Gastrocnemius medialis (tissue), 4 donors: Measurements from ENCODE around the gene MEIOB. TPM values are rescaled to one million over a fixed set of nuclear protein-coding genes. Genes with fewer than 3 reads are reported as not detected.
A peak's percentile ranks its signal among the peaks of the same experiment; 100 is the strongest.

Experiments used
- ATAC-seq, 2 donors: fragments of 150-250 bp; one replicate each; pipeline ENCODE4 v1.9.1; 2016
- DNase-seq, 2 donors: peaks; one replicate each; pipeline ENCODE4 v3.0.0-alpha.2; 2019
- H3K27ac ChIP-seq, 4 donors: fragments of 200-600 bp; sonication (generic); 1 replicate in 1 of 4; 2 replicates in 3 of 4; pipeline ENCODE4 v1.5.1; 2016 to 2018; ENCODE audit warnings: mild to moderate bottlenecking in 2 of 4, moderate library complexity in 1 of 4
- H3K27me3 ChIP-seq, 3 donors: fragments of 200-600 bp; sonication (generic) in 2 of 3; 1 replicate in 1 of 3; 2 replicates in 2 of 3; pipeline versions ENCODE4 v1.5.1 to v1.6.0; 2016 to 2019; ENCODE audit warnings: mild to moderate bottlenecking in 1 of 3, moderate library complexity in 1 of 3
- H3K36me3 ChIP-seq, 2 donors: fragments of 200-600 bp; sonication (generic) in 1 of 2; one replicate each; pipeline ENCODE4 v1.5.1; 2017 to 2018
- H3K4me1 ChIP-seq, 2 donors: fragments of 200-600 bp; sonication (generic) in 1 of 2; one replicate each; pipeline ENCODE4 v1.5.1; 2016 to 2017; ENCODE audit warnings: mild to moderate bottlenecking in 2 of 2
- H3K4me3 ChIP-seq, 4 donors: fragments of 200-600 bp; sonication (generic) in 3 of 4; 1 replicate in 1 of 4; 2 replicates in 3 of 4; pipeline ENCODE4 v1.5.1; 2016 to 2019; ENCODE audit warnings: mild to moderate bottlenecking in 2 of 4
- H3K9me3 ChIP-seq, 3 donors: fragments of 200-600 bp; sonication (generic) in 2 of 3; 1 replicate in 1 of 3; 2 replicates in 2 of 3; pipeline ENCODE4 v1.5.1; 2016 to 2019
- POLR2A ChIP-seq, 2 donors: fragments of 450-650 bp; IDR thresholded peaks; one replicate each; pipeline ENCODE4 v1.6.1; 2017; ENCODE audit warnings: antibody characterized with exemption in 2 of 2, mild to moderate bottlenecking in 2 of 2, moderate library complexity in 2 of 2
- in situ Hi-C, 4 donors: fragments of 200-750 bp; cut with MboI; loops; one replicate each; pipeline versions ENCODE4 v1.15.0 to v1.8.0; 2017; ENCODE audit warnings: low sequenced_read_pairs in 4 of 4
- intact Hi-C: fragments of 100-400 bp; cut with DNase I; formaldehyde crosslinking; loops from one replicate; pipeline ENCODE4 v1.15.1; 2023; ENCODE audit warnings: low total_unique reads
- total RNA-seq, 4 donors: library from RNA; depleted of rRNA; stranded (reverse); fragments of >200 nt; gene quantifications; one replicate each; pipeline versions ENCODE4 v1.1.0 to v1.2.3, GENCODE V29; 2016
- TF ChIP-seq, protein P1 (sequence below), 5 experiments: fragments of 450-650 bp in 3 of 5; fragments of 200-600 bp in 2 of 5; sonication (generic) in 2 of 5; IDR thresholded peaks in 4 of 5; conservative IDR thresholded peaks in 1 of 5; 1 replicate in 4 of 5; 2 replicates in 1 of 5; pipeline ENCODE4 v1.5.1; 2016 to 2019; ENCODE audit warnings: antibody characterized with exemption in 5 of 5, mild to moderate bottlenecking in 3 of 5, moderate library complexity in 3 of 5

The MEIOB gene
- total RNA-seq, 4 donors from 2014 or later = not detected

GRCh38 chr16:1791256-1791942 lies 80.6 kb downstream of the MEIOB start:
- DNase-seq (peak in 1 of 2 donors; percentile 10), ATAC-seq (no peak)
- no peak overlapping the region for H3K4me3 ChIP-seq
- peaks cover 0 to 34% of the 10 kb centered on the region in 2 donors for H3K36me3 ChIP-seq
- TF ChIP-seq POLR2A (IDR thresholded peaks at IDR 0.05) = no peak
- TF ChIP-seq, protein P1, sequence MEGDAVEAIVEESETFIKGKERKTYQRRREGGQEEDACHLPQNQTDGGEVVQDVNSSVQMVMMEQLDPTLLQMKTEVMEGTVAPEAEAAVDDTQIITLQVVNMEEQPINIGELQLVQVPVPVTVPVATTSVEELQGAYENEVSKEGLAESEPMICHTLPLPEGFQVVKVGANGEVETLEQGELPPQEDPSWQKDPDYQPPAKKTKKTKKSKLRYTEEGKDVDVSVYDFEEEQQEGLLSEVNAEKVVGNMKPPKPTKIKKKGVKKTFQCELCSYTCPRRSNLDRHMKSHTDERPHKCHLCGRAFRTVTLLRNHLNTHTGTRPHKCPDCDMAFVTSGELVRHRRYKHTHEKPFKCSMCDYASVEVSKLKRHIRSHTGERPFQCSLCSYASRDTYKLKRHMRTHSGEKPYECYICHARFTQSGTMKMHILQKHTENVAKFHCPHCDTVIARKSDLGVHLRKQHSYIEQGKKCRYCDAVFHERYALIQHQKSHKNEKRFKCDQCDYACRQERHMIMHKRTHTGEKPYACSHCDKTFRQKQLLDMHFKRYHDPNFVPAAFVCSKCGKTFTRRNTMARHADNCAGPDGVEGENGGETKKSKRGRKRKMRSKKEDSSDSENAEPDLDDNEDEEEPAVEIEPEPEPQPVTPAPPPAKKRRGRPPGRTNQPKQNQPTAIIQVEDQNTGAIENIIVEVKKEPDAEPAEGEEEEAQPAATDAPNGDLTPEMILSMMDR (IDR thresholded peaks at IDR 0.05 in 4 of 5, conservative IDR thresholded peaks at IDR 0.05 in 1 of 5) = no peak
- intact Hi-C loops = no loop called here
- H3K27ac ChIP-seq = no peak overlapping the region
- in situ Hi-C loops = no loop called here
- no peaks in the 10 kb centered on the region for H3K27me3 ChIP-seq
- no peaks in the 10 kb centered on the region for H3K9me3 ChIP-seq
- H3K4me1 ChIP-seq = no peaks in the 10 kb centered on the region

DNA sequence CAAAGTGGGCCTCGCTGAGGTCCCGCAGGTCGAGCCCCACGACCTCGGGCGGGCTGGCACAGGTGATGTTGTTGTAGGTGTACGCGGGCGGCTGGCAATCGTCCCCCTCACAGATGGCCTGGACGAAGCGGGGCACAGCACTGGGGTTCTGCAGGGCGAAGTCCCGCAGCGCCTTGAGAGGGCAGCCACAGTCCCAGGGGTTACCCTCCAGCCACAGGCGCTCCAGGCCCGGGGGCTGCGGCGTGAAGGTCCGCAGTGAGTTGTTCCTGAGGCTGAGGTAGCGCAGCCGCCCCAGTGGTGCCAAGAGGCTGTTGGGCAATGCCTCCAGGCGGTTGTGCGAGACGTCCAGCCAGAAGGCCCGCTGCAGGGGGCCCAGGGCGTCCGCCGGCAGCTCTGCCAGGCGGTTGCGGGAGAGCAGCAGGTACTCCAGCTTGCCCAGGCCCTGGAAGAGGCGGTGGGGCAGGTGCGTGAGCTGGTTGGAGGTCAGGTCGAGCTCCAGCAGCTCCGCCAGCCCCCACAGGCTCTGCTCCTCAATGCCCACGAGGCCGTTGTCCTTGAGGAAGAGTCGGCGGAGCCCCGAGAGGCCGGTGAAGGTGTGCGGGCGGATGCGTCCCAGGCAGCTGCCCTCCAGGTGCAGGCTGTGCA lies 81.2 kb downstream of the MEIOB start:
- peak in 1 of 2 donors; percentile 13 for DNase-seq
- H3K9me3 ChIP-seq = no peaks in the 10 kb centered on the region
- H3K4me3 ChIP-seq = no peak overlapping the region
- intact Hi-C loops (no loop called here), in situ Hi-C loops (no loop called here)
- no peaks in the 10 kb centered on the region for H3K4me1 ChIP-seq
- H3K27ac ChIP-seq = no peak overlapping the region
- no peaks in the 10 kb centered on the region for H3K27me3 ChIP-seq
- no peak for ATAC-seq
- H3K36me3 ChIP-seq = peaks cover 0 to 40% of the 10 kb centered on the region in 2 donors
- TF ChIP-seq, protein P1 (IDR thresholded peaks at IDR 0.05 in 4 of 5, conservative IDR thresholded peaks at IDR 0.05 in 1 of 5) = no peak
- no peak for TF ChIP-seq POLR2A (IDR thresholded peaks at IDR 0.05)

DNA sequence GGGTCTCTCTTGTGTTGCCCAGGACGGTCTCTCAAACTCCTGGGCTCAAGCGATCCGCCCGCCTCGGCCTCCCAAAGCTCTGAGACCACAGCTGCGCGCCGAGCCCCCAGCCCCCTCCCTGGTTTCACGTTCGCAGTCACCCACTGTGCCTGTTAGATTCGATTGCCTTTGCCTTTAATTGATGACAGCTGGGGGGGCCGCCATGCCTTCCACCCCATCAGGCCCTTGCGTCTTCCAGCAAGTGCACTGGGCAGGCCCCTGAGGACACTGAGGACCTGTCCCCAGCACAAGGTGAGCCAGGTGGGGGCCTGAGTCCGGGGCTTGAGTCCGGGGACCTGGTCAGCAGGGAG lies 81.7 kb downstream of the MEIOB start:
- peaks cover 0 to 41% of the 10 kb centered on the region in 2 donors for H3K36me3 ChIP-seq
- DNase-seq (no peak), ATAC-seq (no peak)
- H3K27ac ChIP-seq = no peak overlapping the region
- TF ChIP-seq POLR2A (IDR thresholded peaks at IDR 0.05) = no peak
- TF ChIP-seq, protein P1 (IDR thresholded peaks at IDR 0.05 in 4 of 5, conservative IDR thresholded peaks at IDR 0.05 in 1 of 5) = no peak
- peaks cover 0 to 3% of the 10 kb centered on the region in 2 donors for H3K4me1 ChIP-seq
- H3K4me3 ChIP-seq = no peak overlapping the region
- in situ Hi-C loops = no loop called here
- intact Hi-C loops = no loop called here
- no peaks in the 10 kb centered on the region for H3K27me3 ChIP-seq
- no peaks in the 10 kb centered on the region for H3K9me3 ChIP-seq

DNA sequence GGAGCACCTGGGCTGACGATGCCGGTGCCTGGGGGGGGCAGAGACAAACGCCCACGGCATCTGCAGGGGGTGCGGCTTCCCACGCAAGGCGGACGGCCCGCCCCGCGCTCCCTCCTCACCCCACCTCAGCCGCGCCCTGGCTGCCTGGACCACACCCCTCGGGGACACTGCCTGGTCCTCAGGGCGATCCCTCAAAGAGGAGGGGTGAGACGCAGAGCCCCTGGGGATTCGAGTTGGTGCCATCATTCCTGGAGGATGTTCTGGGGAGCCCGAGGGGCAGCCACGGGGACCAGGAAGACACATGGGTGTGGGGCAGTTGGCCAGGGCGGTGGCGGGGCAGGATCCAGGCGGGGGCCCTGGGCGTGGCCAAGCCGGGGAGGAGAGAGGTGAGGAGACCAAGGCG lies 82.3 kb downstream of the MEIOB start:
- H3K9me3 ChIP-seq = no peaks in the 10 kb centered on the region
- in situ Hi-C loops = no loop called here
- ATAC-seq = no peak
- H3K4me3 ChIP-seq = no peak overlapping the region
- TF ChIP-seq, protein P1 (IDR thresholded peaks at IDR 0.05 in 4 of 5, conservative IDR thresholded peaks at IDR 0.05 in 1 of 5) = no peak
- no peak for TF ChIP-seq POLR2A (IDR thresholded peaks at IDR 0.05)
- peaks cover 0 to 41% of the 10 kb centered on the region in 2 donors for H3K36me3 ChIP-seq
- intact Hi-C loops = no loop called here
- peaks cover 0 to 6% of the 10 kb centered on the region in 2 donors for H3K4me1 ChIP-seq
- H3K27me3 ChIP-seq = no peaks in the 10 kb centered on the region
- H3K27ac ChIP-seq = no peak overlapping the region
- peak in 1 of 2 donors; percentile 10 for DNase-seq
